Embryonic facial prominence (tissue), 1 donor: Measurements from ENCODE around the gene CHN1.
A peak's percentile ranks its signal among the peaks of the same experiment; 100 is the strongest.

Experiments
- DNase-seq: peaks from one replicate; pipeline ENCODE4 v3.0.0-alpha.2; 2016; ENCODE audit errors: extremely low spot score

Gene CHN1

DNA sequence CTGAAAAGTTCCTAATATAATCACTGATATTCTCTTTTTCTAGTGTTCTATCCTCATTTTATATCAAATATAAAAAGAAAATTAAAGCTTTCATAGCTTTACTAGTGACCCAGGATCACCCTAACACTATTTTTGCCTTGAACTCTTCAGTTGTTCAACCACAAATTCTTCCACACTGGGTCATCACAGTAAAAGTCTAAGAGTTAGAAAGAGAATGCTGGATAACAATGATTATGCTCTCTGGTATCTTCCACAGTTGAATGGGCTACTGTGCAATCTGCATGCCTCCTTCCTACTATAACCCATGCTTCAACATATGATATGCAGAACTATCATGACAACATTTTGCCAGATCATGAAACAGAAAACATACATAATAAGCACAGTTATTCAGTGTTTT is 32.3 kb downstream of the CHN1 start:
- DNase-seq, result no peak

DNA sequence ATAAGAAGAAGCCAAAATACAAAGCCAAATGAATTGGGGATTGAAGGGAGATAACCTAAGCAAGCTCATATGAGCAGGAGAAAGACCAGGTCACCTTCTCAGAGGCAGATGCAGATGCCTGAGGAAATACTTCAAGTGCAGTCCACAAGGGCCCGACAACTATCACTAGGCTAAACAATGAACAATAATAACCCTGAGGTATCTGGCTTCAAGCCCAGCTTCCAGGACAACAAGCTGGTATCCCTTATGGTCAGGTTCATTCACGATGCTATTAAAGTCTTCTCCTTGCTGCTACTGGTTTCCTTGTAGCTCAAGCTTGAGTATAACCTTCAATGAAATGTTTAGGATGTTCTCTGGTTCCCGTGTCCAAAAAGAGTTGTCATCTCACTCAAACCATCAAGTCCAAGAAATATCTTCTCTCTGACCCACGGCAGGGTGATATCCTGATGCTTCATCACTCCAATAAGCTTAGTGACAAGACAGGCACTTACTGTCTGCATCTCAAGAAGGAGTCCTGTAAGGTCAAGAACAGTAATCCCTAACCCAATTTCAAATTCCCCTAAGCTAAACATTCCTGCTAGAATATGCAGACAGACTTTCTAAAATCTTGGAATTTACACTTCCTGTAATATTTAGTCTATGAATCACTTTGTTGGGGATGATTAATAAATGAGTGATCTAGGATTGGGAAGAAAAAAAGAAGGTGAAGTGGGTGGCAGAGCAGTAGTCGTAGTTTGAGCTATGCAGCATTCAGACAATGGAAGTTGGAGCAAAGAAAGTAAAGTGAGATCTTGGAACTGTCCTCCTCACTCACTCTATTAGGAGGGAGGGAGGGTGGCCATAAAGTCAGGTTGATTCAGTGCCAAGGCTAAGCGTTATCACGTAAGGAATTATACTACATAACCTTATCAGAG is 33.1 kb downstream of the CHN1 start:
- DNase-seq, result no peak

DNA sequence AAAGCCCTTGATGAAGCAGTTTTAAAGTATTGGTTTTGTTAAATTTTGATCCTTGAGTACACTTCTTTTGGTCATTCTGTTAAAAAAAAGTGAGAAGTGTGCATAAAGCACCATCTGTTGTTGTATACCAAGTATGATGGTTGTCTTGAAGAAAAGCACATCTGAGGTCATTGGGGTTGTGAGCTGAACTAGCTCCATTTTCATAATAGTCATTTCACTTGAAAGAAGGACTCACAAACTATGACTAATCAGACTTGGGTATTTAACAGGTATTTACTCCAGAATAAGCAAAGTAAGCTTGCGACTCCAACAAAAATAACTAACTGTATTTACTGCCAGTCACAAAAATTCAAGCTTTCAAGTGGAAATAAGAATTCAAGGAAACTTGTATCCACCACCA is 35.1 kb downstream of the CHN1 start:
- no peak for DNase-seq

DNA sequence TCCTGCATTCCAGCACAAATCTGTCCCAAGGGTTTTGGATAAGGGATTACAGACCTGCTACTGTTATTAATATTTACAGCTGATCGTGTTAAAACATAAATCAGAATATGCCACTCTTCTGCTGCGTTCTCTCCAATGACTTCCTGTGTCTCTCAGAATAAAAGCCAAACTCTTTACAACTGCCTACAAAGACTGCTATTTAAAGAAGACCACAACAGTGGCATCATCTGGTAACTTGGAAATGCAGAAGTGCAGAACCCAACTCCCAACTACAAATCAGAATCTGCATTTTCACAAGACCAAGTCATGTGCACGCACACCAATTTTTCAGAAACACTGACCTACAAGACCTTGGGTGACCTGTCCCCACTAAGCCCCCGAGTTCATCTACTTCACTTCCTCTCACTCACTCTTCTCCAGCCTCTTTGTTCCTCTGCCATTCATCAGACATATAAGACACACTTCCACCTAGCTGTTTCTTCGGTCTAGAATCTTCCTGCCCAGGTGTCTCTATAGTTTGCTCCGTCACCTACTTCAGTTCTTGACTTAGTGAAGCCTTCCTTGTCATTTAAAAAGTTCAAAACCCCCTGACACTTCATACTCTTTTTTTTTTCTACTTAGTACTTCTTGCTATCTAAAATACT is 36.0 kb downstream of the CHN1 start:
- no peak for DNase-seq

DNA sequence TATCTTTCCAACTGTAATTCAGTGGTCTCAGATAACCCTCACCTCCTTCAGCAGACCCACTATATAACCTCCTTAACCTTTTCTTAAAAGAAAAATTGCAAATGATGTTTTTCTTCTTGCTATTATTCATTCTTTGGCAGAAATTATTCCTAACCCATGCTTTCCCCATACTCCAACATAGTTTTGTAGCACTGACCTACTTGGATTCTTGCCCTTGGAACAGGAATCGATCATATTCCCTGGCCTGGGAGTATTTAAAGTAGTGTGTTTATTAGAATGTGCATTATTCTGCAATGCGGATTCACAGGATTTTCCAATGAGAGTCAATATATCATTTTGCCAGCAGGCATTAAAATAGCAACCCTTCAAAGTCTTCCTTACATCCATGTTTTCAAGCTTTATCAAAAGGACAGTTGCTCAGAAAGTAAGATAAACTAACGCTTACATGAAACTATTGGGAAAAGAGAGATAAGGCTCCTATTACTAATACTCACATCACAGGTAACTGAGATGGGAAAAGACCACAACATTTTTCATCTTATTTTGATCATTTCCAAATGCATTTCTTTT is 37.4 kb downstream of the CHN1 start:
- no peak for DNase-seq

DNA sequence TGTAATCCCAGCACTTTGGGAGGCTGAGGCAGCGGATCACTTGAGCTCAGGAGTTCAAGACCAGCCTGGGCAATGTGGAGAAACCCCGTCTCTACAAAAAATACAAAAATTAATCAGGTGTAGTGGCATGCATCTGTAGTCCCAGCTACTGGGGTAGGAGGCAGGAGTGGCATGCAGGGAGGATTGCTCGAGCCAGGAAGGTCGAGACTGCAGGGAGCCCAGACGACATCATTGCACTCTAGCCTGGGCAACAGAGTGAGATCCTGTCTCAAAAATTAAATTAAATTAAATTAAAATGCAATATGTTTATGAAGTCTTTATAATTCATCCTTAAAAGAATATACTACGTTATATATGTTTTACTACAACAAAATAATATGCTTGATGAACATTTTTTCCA is 38.1 kb downstream of the CHN1 start:
- DNase-seq, result no peak

DNA sequence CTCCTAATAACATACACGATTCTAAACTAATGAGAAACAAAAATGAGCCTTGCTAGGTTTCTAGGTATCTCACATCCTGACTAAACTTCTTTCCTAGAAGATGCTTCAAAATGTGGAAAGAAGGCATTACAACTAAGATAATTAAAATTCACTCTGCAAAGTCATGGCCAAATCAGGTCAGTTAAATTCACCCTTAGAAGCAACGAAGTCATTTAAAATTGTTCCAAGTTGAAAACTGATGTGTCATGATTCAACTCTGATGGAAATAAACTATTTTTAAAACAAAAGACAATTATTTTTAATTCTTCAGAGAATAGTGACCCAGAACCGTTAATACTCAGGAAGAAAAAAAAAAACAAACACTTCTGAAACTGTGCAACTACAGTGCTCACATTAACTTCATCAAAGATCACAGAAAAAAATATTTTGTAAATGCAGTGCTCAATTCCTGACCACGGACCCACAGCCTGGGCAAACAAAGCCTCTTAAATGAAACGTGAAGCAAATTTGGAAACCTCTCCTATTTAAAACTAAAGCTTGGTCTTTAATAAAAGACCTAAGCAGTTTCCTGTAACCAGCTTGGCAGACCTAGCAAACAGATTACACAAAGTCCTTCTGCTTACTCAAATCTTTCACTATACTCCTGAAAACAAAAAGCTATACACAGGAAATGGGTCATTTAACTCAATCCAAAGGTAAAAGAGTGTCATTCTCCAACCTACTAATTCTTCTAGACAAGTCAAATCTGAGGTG is 39.0 kb downstream of the CHN1 start:
- DNase-seq, result no peak

DNA sequence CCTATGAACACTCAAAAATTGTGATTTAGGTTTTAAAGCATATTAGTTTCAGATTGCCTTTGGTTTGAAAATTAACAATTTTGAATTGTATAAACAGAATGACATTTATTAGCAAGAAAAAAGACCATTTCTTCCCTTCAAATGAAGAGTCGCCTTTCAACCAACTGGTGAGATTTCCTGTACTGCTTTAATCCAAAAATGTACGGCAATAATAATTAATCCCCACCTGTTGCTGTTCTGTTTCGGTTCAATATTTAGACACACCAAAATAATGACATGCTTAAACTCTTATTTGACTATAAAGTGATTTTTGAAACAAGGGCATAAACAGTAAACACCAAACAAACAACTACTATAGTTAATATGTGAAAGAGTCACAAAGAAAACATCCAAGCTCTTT is 39.6 kb downstream of the CHN1 start:
- no peak for DNase-seq

DNA sequence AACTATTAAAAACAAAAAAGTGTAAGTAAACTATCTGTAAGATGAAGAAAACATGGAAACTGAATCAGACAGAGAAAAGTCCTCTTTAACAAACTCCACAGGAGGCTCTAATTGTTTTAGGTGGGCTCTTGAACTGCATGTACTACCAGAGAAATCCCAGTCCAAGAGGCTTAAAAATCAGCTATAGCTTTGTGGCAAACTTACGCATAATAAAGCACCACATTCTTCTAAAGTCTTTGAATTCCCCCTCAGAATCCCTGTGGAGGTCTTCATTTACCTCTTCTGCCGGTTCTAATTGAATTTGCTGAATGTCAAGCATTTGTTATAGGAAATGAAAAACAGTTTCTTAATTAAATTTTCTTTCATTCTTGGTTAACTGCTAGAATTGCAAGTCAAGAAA is 40.8 kb downstream of the CHN1 start:
- DNase-seq, result no peak

DNA sequence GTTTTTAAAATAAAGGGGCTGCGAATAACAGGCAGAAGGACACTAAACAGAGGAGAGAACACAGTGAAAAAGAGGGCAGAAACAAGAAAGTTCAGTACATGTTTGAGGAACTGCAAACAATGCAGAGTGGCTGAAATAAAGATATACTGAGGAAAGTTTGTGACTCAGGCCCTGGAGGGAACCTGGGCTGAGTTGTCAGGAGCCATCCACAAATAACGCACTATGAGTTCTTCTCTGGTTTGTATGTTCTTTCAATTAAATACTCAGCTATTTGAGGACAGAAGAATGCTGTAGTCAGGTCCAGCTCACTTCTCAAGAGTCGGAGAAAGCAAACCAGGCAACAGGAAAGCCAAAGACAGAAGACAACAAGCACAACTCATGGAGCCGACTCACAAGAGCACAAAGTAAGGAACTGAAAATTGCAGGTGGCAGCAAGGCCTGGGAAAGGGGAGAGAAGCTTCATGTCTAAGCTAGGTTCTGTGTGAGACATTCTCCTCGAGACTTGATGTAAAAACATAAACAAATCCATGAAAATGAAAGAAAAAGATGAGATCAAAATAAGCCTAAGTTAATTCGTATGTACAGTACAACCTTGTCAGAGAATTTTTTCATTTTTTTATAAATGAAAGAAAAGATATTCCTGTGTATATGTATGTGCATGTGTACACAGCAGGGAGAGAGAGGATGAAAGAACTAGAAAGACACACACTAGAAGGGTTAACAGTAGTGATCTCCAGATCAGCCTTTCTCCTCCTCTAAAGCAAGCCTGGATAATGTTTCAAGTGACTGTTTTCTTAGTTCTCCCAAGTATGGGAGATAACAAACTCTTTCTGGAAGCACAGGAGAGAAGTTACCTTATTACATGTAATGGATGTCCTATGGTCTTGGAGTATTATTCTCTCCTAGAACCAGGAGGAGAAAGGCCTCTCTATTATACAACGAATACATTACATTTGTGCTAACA is 41.5 kb downstream of the CHN1 start:
- DNase-seq, result no peak

DNA sequence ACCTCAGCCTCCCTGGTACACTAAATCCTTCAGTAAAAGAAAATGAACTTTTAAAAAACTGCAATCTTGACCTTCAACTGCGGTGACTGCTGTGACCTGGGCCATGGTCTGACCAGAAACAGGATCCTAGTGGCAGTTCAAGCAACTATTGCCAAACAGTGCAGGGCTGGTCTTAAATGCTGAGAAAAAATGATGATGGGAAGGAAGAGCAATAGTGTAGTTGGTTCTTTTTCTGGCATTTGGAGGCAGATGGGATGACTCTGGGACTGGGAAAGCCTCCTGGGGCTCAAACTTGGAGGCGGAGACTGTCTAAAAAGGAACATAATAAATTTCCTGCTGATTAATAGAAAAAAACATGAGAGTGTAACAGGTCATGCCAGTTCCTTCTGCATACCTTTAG is 45.4 kb downstream of the CHN1 start:
- DNase-seq, result no peak

DNA sequence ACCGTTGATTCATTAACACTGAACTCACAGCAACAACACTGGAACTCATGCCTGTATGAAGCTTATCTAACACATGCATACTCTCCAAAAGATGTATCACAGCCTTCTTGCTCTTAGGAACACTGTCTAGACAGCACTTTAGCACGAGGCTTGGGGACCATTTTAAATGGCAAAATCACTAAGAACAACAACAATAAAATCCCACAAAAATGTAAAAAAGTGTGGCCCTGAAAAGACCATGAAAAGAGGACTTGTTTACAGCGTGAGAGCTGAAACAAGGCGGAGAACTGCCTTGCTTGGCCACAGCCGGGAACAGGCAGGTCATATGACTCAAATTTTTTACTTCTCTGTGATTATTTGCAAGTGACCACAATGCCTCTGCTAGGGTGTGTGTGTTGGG is 48.1 kb downstream of the CHN1 start:
- DNase-seq, result no peak

DNA sequence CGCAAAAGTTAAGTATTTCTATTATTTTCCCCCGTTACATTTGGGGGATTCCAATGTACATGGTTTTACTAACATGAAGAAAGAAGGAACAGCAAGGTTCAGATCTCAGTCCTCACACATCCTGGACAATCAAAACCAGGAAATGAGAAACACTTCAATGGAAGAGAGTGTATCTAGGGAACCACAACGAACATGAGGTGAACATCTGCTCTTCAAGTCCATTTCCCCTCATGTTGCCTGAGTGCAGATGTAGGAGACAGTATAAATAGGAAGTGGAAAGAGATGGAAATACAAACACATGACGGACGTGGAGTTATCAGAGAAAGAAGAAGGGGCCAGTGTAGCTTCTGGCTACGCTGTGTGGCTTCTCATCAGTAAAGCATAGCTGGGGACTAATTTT is 52.6 kb downstream of the CHN1 start:
- DNase-seq, result no peak

DNA sequence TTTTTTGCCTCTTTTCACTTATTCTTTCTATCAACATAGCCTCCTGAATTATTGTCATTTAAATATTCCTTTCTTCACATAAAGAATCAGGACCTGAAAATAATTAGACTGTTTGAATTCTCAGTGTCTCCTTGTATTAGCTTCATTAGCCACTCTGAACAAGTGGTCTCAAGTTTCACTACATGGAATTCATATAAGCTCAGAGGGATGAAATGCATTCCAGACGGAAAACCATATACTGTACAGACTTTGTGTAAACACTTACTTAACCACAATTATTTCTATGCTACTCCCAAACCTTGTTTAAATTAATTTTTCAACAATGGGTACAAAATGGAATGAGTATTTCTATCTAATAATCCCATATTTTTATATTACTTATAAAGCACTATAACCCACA is 53.4 kb downstream of the CHN1 start:
- DNase-seq, result peak; percentile 67

DNA sequence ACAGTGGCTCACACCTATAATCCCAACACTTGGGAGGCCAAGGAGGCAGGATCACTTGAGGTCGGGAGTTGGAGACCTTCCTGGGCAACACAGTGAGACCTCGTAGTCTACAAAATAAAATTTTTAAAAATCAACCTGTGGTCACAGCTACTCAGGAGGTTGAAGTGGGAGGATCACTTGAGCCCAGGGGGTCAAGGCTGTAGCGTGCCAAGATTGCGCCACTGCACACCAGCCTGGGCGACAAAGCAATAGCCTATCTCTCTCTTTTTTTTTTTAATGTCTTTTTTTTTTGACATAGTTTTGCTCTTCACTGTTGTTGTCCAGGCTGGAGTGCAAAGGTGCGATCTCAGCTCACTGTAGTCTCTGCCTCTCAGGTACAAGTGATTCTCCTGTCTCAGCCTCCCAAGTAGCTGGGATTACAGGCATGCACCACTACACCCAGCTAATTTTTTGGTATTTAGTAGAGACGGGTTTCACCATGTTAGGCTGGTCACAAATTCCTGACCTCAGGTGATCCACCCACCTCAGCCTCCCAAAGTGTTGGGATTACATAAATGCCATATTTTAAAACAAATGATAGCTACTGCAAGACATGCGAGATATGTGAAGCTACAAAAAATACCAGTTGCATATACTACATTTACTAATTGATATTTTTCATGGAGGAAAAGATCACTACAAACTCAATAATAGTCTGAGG is 55.0 kb downstream of the CHN1 start:
- DNase-seq, result no peak

DNA sequence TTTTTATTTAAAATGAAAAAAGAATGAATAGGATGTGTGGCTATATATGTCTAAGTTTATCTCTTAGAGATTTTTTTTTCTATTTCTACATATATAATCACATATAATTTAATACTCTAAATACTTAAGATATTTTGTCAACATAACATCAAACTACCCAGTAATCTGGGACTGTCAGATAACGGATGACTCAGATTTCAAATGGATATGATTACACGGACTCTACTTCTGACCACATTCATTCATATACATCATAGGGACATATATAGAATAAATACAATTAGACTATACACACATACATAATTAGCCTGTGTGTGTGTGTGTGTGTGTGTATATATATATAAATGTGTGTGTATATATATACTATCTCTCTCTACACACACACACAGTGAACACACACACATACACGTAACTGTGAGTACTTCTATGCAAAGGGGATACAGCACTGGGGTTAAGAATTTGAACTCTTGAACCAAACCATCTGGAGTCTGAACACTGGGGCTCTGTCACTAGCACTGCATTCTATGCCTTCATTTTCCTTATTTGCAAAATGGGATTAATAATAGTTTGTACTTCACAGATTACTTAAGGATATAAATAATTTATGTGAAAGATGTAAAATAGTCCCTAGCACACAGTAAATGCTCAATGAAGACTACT is 59.5 kb downstream of the CHN1 start:
- no peak for DNase-seq

DNA sequence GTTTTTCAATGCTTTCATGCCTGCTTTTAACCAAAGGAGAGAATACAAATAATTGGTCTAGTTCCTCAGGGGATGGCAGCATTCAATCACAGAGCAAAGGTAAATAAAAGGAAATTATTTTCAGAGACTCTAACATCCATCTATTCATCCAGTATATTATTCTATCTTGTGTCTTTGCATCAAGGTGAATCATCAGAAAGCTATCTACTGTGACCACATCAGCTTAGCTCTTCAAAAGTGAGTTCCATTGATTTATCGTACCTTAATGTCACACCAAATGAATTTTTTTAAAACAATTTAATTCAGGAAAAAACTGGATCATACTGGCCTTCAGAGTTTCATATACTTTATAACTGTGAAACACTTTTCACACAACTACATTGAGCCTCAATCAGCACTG is 66.1 kb downstream of the CHN1 start:
- no peak for DNase-seq

DNA sequence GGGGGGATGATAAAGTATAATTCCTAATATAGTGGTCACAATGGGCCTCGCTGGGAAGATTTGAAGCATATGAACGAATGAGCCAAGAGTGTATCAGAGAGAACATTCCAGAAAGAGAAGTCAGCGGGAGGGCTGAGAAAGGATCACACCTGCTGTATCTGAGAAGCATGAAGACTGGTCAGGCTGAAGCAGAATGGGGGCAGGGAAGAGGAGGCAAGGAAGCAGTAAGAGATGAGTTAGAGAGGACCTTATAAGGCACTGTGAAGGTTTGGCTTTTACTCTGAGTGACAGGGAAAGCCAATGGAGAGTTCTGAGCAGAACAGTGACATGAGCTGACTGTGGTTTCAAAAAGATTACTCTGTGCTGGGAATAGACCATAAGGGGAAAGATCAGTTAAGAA is 73.5 kb downstream of the CHN1 start:
- DNase-seq, result no peak

DNA sequence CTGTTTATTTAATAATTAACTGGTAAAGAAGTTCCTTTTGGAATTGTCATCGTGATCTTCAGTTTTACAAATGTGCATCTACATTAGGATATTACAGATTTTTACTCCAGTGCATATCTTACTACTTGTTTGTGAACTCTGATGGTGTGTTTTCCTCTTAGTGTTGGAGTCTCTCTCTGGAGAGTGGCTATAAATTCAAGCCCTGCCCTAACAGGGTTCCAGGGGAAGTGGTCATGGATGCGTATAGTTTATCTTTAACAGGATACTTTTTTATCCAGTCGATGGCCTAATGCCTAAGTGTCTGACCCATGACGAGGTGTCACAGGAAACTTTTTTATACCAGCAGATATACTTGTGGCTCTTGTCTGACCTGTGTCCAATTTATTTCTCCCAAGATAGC is 75.4 kb downstream of the CHN1 start:
- no peak for DNase-seq
